Kidney (tissue), 14 donors: ENCODE data around the gene SPTY2D1. TPM values are rescaled to one million over a fixed set of nuclear protein-coding genes. Genes with fewer than 3 reads are reported as not detected.

Experiments used
- DNase-seq, 5 donors: peaks; one replicate each; pipeline ENCODE4 v3.0.0-alpha.2; 2013 to 2020
- FAIRE-seq: peaks from 2 replicates; lab custom pipeline; 2012; peaks lifted over from hg19 to GRCh38; lab: Jason Lieb, UNC
- H3K27ac ChIP-seq, 2 donors: one replicate each; pipeline ENCODE4 v1.7.0; 2013; ENCODE audit warnings: low read depth in 2 of 2, low read length in 2 of 2, inconsistent platforms in 1 of 2
- H3K27me3 ChIP-seq: one replicate; pipeline ENCODE4 v1.7.1; 2013; ENCODE audit warnings: low read length, inconsistent platforms; ENCODE audit not compliant: control insufficient read depth, insufficient read depth
- H3K36me3 ChIP-seq, 3 donors: one replicate each; pipeline versions ENCODE4 v1.7.0 to v1.7.1; 2013; ENCODE audit warnings: low read length in 3 of 3, control low read depth in 1 of 3, inconsistent platforms in 1 of 3; ENCODE audit not compliant: insufficient read depth in 3 of 3, control insufficient read depth in 2 of 3
- H3K4me1 ChIP-seq, 3 donors: one replicate each; pipeline versions ENCODE4 v1.7.0 to v1.7.1; 2013; ENCODE audit warnings: low read length in 3 of 3, inconsistent platforms in 1 of 3, low read depth in 1 of 3; ENCODE audit not compliant: control insufficient read depth in 2 of 3, insufficient read depth in 2 of 3
- H3K4me3 ChIP-seq, 3 donors: one replicate each; pipeline versions ENCODE4 v1.7.0 to v1.8.1; 2013; ENCODE audit warnings: low read length in 3 of 3, control low read depth in 1 of 3, inconsistent platforms in 1 of 3
- H3K9ac ChIP-seq, 3 donors: one replicate each; pipeline versions ENCODE4 v1.7.0 to v1.7.1; 2013; ENCODE audit warnings: low read length in 3 of 3, control low read depth in 1 of 3, inconsistent platforms in 1 of 3
- H3K9me3 ChIP-seq, 3 donors: one replicate each; pipeline versions ENCODE4 v1.7.0 to v1.7.1; 2013; ENCODE audit warnings: low read length in 3 of 3, control low read depth in 1 of 3, inconsistent platforms in 1 of 3; ENCODE audit not compliant: control insufficient read depth in 2 of 3, insufficient read depth in 1 of 3
- intact Hi-C: fragments of 100-400 bp; cut with DNase I; formaldehyde crosslinking; loops from one replicate; pipeline ENCODE4 v1.11.1; 2022
- polyA plus RNA-seq: library from polyadenylated mRNA; stranded (reverse); fragments of 350-450 nt; fragmentation: Illumina TruSeq; extraction: RNeasy Lipid Tissue Mini Kit (QIAGEN cat#74804); gene quantifications from one replicate; pipeline ENCODE4 v1.2.3, GENCODE V29; 2014; ENCODE audit warnings: low read depth, low replicate concordance; ENCODE audit not compliant: insufficient read depth
- total RNA-seq: library from RNA; stranded (reverse); fragmentation: NEBNext Ultra II Directional; extraction: Animal tissue kit (Norgen Biotek cat#: 25700); gene quantifications from one replicate; pipeline ENCODE4 v1.2.1, GENCODE V29; 2021
- TF ChIP-seq, protein P1 (sequence below): IDR thresholded peaks from 3 replicates; pipeline ENCODE4 v1.5.1; 2012; ENCODE audit warnings: mild to moderate bottlenecking, moderate library complexity, borderline replicate concordance; ENCODE audit not compliant: insufficient read depth; ENCODE audit errors: extremely low read depth
- donor health status: control.
- donor health status: control.
- donor health status: control.
- donor health status: control.
- donor health status: control.
- donor health status: DM: yes; HTN: yes; CAD: no.
- donor health status: Normal renal cell carcinoma (clear cell type).

The SPTY2D1 gene
- total and polyA plus RNA-seq, 2 donors from 2014 or later = 4.8 to 21.9 TPM

- intact Hi-C loops = no loop called here
- TF ChIP-seq, protein P1, sequence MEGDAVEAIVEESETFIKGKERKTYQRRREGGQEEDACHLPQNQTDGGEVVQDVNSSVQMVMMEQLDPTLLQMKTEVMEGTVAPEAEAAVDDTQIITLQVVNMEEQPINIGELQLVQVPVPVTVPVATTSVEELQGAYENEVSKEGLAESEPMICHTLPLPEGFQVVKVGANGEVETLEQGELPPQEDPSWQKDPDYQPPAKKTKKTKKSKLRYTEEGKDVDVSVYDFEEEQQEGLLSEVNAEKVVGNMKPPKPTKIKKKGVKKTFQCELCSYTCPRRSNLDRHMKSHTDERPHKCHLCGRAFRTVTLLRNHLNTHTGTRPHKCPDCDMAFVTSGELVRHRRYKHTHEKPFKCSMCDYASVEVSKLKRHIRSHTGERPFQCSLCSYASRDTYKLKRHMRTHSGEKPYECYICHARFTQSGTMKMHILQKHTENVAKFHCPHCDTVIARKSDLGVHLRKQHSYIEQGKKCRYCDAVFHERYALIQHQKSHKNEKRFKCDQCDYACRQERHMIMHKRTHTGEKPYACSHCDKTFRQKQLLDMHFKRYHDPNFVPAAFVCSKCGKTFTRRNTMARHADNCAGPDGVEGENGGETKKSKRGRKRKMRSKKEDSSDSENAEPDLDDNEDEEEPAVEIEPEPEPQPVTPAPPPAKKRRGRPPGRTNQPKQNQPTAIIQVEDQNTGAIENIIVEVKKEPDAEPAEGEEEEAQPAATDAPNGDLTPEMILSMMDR = no peak
Observed at GRCh38 chr11:18612394-18612793, 21.7 kb downstream of the SPTY2D1 start.

GRCh38 chr11:18611196-18611595 lies 22.9 kb downstream of the SPTY2D1 start:
- DNase-seq = no peak
- intact Hi-C loops = no loop called here

More at GRCh38 chr11:18612394-18612793, 21.7 kb downstream of the SPTY2D1 start:
- Histone ChIP-seq H3K27ac (no peak overlapping the region), H3K9ac (no peak overlapping the region), H3K4me1 (no peaks in the 10 kb centered on the region), H3K9me3 (no peaks in the 10 kb centered on the region), H3K4me3 (no peak overlapping the region), H3K27me3 (no peaks in the 10 kb centered on the region), H3K36me3 (peaks cover 5 to 49% (median 25%) of the 10 kb centered on the region in 3 donors)
- no peak for DNase-seq
- FAIRE-seq = no peak

DNA sequence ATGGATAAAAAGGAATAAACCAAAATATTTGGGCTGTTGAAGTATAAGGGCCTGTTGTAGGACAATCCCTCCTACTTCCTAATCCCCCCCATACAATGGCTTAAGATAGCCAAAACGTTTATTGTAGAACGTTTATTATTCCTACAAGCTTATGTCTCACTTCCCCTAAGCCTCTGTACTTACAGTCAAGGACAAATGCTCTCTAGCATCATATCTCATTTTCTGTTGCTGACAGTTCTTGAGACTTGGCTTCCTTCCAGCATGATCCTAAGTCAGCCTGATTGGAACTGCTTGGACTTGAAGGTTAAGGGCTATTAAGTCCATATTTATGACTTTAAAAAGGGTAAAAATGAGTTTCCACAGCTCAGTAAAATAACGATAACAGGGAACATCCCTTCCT lies 25.8 kb downstream of the SPTY2D1 start:
- no peaks in the 10 kb centered on the region for H3K9me3 ChIP-seq
- H3K27me3 ChIP-seq = no peaks in the 10 kb centered on the region
- FAIRE-seq (no peak), DNase-seq (no peak)
- TF ChIP-seq, protein P1 = no peak
- H3K36me3 ChIP-seq = peaks cover 4 to 25% (median 16%) of the 10 kb centered on the region in 3 donors
- no peak overlapping the region for H3K4me3 ChIP-seq
- H3K9ac ChIP-seq = no peak overlapping the region
- intact Hi-C loops = no loop called here
- H3K4me1 ChIP-seq = no peaks in the 10 kb centered on the region
- H3K27ac ChIP-seq = no peak overlapping the region

More at GRCh38 chr11:18611196-18611595, 22.9 kb downstream of the SPTY2D1 start:
- no peak for FAIRE-seq
- Histone ChIP-seq H3K27ac (no peak overlapping the region), H3K27me3 (no peaks in the 10 kb centered on the region), H3K9me3 (no peaks in the 10 kb centered on the region), H3K4me1 (no peaks in the 10 kb centered on the region), H3K4me3 (no peak overlapping the region), H3K36me3 (peaks cover 5 to 49% (median 28%) of the 10 kb centered on the region in 3 donors), H3K9ac (no peak overlapping the region)
- TF ChIP-seq, protein P1 = no peak
